Epithelial cell of esophagus (primary cell): Measurements from ENCODE around the gene MLPH.

Source experiments
- DNase-seq: peaks from one replicate; pipeline ENCODE4 v3.0.0; 2010; ENCODE audit warnings: low read depth
- H3K4me3 ChIP-seq: 2 replicates; pipeline ENCODE4 v1.5.1; 2011; ENCODE audit warnings: mild to moderate bottlenecking, low read length, control low read depth
- CTCF ChIP-seq: IDR thresholded peaks from 2 replicates; pipeline ENCODE4 v1.5.1; 2011; ENCODE audit warnings: low read depth, mild to moderate bottlenecking, low read length, control low read depth, inconsistent platforms; ENCODE audit not compliant: insufficient read depth; ENCODE audit errors: missing control alignments

The MLPH gene

GRCh38 chr2:237533668-237534161 lies 46.7 kb downstream of the MLPH start:
- no peak overlapping the region for H3K4me3 ChIP-seq
- DNase-seq = peak; percentile 74
- no peak for TF ChIP-seq CTCF

- no peak overlapping the region for H3K4me3 ChIP-seq
- no peak for DNase-seq
- TF ChIP-seq CTCF = no peak
These were observed 47.3 kb downstream of the MLPH start for GRCh38 chr2:237534380-237534779.

DNA sequence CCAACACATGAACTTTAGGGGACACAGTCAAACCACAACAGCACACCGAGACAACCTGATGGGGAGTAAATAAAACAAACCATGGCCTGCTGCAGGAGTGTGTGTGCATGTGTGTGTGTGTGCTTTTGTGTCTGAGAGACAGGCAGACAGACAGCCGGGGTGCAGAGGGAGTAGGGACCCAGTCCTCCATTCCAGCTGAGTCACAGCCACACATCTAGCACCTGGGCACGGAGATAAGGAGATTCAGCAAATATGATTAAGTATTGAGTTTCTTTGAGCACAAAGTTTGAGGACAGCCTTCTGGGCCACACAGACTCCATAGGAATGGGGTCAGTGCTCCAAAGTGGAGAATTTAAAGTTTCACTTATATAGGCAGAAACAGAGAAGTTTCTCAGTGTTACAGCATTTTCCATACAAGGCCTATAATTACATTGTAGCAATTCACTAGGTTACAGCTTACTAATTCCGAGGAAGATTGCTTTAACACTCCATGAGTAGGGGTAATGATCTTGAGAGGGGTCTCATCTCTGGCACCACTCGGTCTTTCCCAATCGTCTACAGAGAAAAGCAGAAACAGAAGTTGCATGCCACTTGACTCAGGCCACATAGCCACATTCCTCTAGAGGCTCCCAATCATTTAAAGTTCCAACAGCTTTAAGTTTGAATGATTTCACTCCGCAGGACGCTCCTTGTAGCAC lies 48.5 kb downstream of the MLPH start:
- H3K4me3 ChIP-seq = no peak overlapping the region
- DNase-seq = no peak
- TF ChIP-seq CTCF = no peak

DNA sequence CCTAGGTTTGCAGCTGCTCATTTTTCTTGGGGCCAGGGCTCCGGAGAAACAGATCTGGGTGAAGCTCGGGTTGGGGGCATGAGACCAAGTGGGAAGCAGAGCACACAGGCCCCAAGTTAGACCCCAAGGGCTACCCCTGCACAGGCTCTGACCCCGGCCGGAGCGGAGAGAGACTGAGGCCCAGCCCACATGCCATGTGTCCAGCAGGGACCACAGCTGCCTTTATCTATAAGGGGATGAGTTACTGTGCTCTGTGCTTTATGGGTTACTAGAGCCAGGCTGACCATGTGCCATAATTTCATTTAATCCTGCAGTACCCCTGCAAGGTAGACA lies 49.0 kb downstream of the MLPH start:
- no peak for TF ChIP-seq CTCF
- H3K4me3 ChIP-seq = no peak overlapping the region
- DNase-seq = no peak

DNA sequence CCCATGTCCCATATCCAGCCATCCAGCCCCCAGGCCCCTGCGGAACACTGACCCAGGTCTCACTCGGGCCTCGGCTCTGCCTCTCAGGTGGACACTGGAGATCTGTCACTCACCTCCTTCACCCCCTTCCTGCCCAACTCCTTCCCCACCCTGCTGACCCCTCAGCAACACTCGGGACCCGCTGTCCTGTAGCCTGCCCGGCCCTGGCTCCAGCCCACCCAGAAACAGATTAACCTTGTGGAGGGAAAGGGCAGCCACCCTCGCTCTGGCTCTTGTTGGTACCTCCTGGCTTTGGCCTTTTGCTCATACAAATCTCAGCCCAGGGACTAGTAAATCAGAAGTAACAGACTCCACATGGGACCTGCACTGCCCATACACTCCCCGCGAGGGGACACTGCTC lies 49.6 kb downstream of the MLPH start:
- DNase-seq = no peak
- H3K4me3 ChIP-seq = no peak overlapping the region
- TF ChIP-seq CTCF = no peak

- DNase-seq = no peak
- H3K4me3 ChIP-seq = no peak overlapping the region
- no peak for TF ChIP-seq CTCF
These were observed 51.1 kb downstream of the MLPH start for GRCh38 chr2:237538001-237538720.

- H3K4me3 ChIP-seq = no peak overlapping the region
- no peak for TF ChIP-seq CTCF
- DNase-seq = no peak
These were observed 51.9 kb downstream of the MLPH start for GRCh38 chr2:237538901-237539300.
